ENCODE measurements around the gene SLC22A2.

SLC22A2 gene

GRCh38 chr6:160221918-160222317 is 36.7 kb downstream of the SLC22A2 start:
- no peak overlapping the region for H3K4me3 ChIP-seq (ENCODE audit: low read length in 2 of 2)
- H3K9me3 ChIP-seq (ENCODE audit: control insufficient read depth in 2 of 2, low read length in 2 of 2), result no peaks in the 10 kb centered on the region
- no peaks in the 10 kb centered on the region for H3K36me3 ChIP-seq (ENCODE audit: control insufficient read depth in 2 of 2, insufficient read depth in 2 of 2, low read length in 2 of 2)
- H3K27ac ChIP-seq (ENCODE audit: low read depth in 2 of 2, low read length in 2 of 2), result peak overlapping the region; percentile 75 to 76
- no peaks in the 10 kb centered on the region for H3K27me3 ChIP-seq (ENCODE audit: control insufficient read depth in 2 of 2, insufficient read depth in 2 of 2, low read length in 2 of 2)
- no peak overlapping the region for H3K9ac ChIP-seq (ENCODE audit: low read depth in 1 of 2, low read length in 2 of 2)
- H3K4me1 ChIP-seq (ENCODE audit: control insufficient read depth in 2 of 2, insufficient read depth in 2 of 2, low read length in 2 of 2), result peaks cover 3 to 22% of the 10 kb centered on the region in 2 donors

GRCh38 chr6:160221423-160221822 is 37.2 kb downstream of the SLC22A2 start:
- Histone ChIP-seq H3K27ac (ENCODE audit: low read depth in 2 of 2, low read length in 2 of 2) (peak overlapping the region; percentile 75 to 76), H3K9ac (ENCODE audit: low read depth in 1 of 2, low read length in 2 of 2) (no peak overlapping the region), H3K9me3 (ENCODE audit: control insufficient read depth in 2 of 2, low read length in 2 of 2) (no peaks in the 10 kb centered on the region), H3K36me3 (ENCODE audit: control insufficient read depth in 2 of 2, insufficient read depth in 2 of 2, low read length in 2 of 2) (no peaks in the 10 kb centered on the region), H3K27me3 (ENCODE audit: control insufficient read depth in 2 of 2, insufficient read depth in 2 of 2, low read length in 2 of 2) (no peaks in the 10 kb centered on the region), H3K4me1 (ENCODE audit: control insufficient read depth in 2 of 2, insufficient read depth in 2 of 2, low read length in 2 of 2) (peaks cover 3 to 22% of the 10 kb centered on the region in 2 donors), H3K4me3 (ENCODE audit: low read length in 2 of 2) (no peak overlapping the region)

GRCh38 chr6:160218810-160219209 is 39.8 kb downstream of the SLC22A2 start:
- no peak overlapping the region for H3K27ac ChIP-seq (ENCODE audit: low read depth in 2 of 2, low read length in 2 of 2)
- peaks cover 3 to 22% of the 10 kb centered on the region in 2 donors for H3K4me1 ChIP-seq (ENCODE audit: control insufficient read depth in 2 of 2, insufficient read depth in 2 of 2, low read length in 2 of 2)
- H3K36me3 ChIP-seq (ENCODE audit: control insufficient read depth in 2 of 2, insufficient read depth in 2 of 2, low read length in 2 of 2), result no peaks in the 10 kb centered on the region
- no peak overlapping the region for H3K9ac ChIP-seq (ENCODE audit: low read depth in 1 of 2, low read length in 2 of 2)
- no peak overlapping the region for H3K4me3 ChIP-seq (ENCODE audit: low read length in 2 of 2)
- no peaks in the 10 kb centered on the region for H3K9me3 ChIP-seq (ENCODE audit: control insufficient read depth in 2 of 2, low read length in 2 of 2)
- H3K27me3 ChIP-seq (ENCODE audit: control insufficient read depth in 2 of 2, insufficient read depth in 2 of 2, low read length in 2 of 2), result no peaks in the 10 kb centered on the region

- Histone ChIP-seq H3K9me3 (ENCODE audit: control insufficient read depth in 2 of 2, low read length in 2 of 2) (no peaks in the 10 kb centered on the region), H3K4me3 (ENCODE audit: low read length in 2 of 2) (no peak overlapping the region), H3K4me1 (ENCODE audit: control insufficient read depth in 2 of 2, insufficient read depth in 2 of 2, low read length in 2 of 2) (peaks cover 3 to 22% of the 10 kb centered on the region in 2 donors), H3K27me3 (ENCODE audit: control insufficient read depth in 2 of 2, insufficient read depth in 2 of 2, low read length in 2 of 2) (no peaks in the 10 kb centered on the region), H3K27ac (ENCODE audit: low read depth in 2 of 2, low read length in 2 of 2) (no peak overlapping the region), H3K36me3 (ENCODE audit: control insufficient read depth in 2 of 2, insufficient read depth in 2 of 2, low read length in 2 of 2) (no peaks in the 10 kb centered on the region), H3K9ac (ENCODE audit: low read depth in 1 of 2, low read length in 2 of 2) (no peak overlapping the region)
These were observed 40.8 kb downstream of the SLC22A2 start for GRCh38 chr6:160217863-160218262.

GRCh38 chr6:160217073-160217472 is 41.5 kb downstream of the SLC22A2 start:
- Histone ChIP-seq H3K9ac (ENCODE audit: low read depth in 1 of 2, low read length in 2 of 2) (no peak overlapping the region), H3K4me1 (ENCODE audit: control insufficient read depth in 2 of 2, insufficient read depth in 2 of 2, low read length in 2 of 2) (peaks cover 0 to 15% of the 10 kb centered on the region in 2 donors), H3K4me3 (ENCODE audit: low read length in 2 of 2) (no peak overlapping the region), H3K27me3 (ENCODE audit: control insufficient read depth in 2 of 2, insufficient read depth in 2 of 2, low read length in 2 of 2) (no peaks in the 10 kb centered on the region), H3K36me3 (ENCODE audit: control insufficient read depth in 2 of 2, insufficient read depth in 2 of 2, low read length in 2 of 2) (no peaks in the 10 kb centered on the region), H3K27ac (ENCODE audit: low read depth in 2 of 2, low read length in 2 of 2) (no peak overlapping the region), H3K9me3 (ENCODE audit: control insufficient read depth in 2 of 2, low read length in 2 of 2) (no peaks in the 10 kb centered on the region)

GRCh38 chr6:160215232-160215631 is 43.4 kb downstream of the SLC22A2 start:
- H3K36me3 ChIP-seq (ENCODE audit: control insufficient read depth in 2 of 2, insufficient read depth in 2 of 2, low read length in 2 of 2), result no peaks in the 10 kb centered on the region
- no peak overlapping the region for H3K9ac ChIP-seq (ENCODE audit: low read depth in 1 of 2, low read length in 2 of 2)
- no peaks in the 10 kb centered on the region for H3K27me3 ChIP-seq (ENCODE audit: control insufficient read depth in 2 of 2, insufficient read depth in 2 of 2, low read length in 2 of 2)
- H3K4me1 ChIP-seq (ENCODE audit: control insufficient read depth in 2 of 2, insufficient read depth in 2 of 2, low read length in 2 of 2), result peaks cover 0 to 4% of the 10 kb centered on the region in 2 donors
- no peak overlapping the region for H3K27ac ChIP-seq (ENCODE audit: low read depth in 2 of 2, low read length in 2 of 2)
- no peaks in the 10 kb centered on the region for H3K9me3 ChIP-seq (ENCODE audit: control insufficient read depth in 2 of 2, low read length in 2 of 2)
- no peak overlapping the region for H3K4me3 ChIP-seq (ENCODE audit: low read length in 2 of 2)

GRCh38 chr6:160207618-160208017 is 51.0 kb downstream of the SLC22A2 start:
- no peaks in the 10 kb centered on the region for H3K36me3 ChIP-seq (ENCODE audit: control insufficient read depth in 2 of 2, insufficient read depth in 2 of 2, low read length in 2 of 2)
- H3K9me3 ChIP-seq (ENCODE audit: control insufficient read depth in 2 of 2, low read length in 2 of 2), result no peaks in the 10 kb centered on the region
- H3K9ac ChIP-seq (ENCODE audit: low read depth in 1 of 2, low read length in 2 of 2), result no peak overlapping the region
- H3K27ac ChIP-seq (ENCODE audit: low read depth in 2 of 2, low read length in 2 of 2), result no peak overlapping the region
- H3K4me1 ChIP-seq (ENCODE audit: control insufficient read depth in 2 of 2, insufficient read depth in 2 of 2, low read length in 2 of 2), result peaks cover 0 to 12% of the 10 kb centered on the region in 2 donors
- no peaks in the 10 kb centered on the region for H3K27me3 ChIP-seq (ENCODE audit: control insufficient read depth in 2 of 2, insufficient read depth in 2 of 2, low read length in 2 of 2)
- H3K4me3 ChIP-seq (ENCODE audit: low read length in 2 of 2), result no peak overlapping the region

- H3K4me1 ChIP-seq (ENCODE audit: control insufficient read depth in 2 of 2, insufficient read depth in 2 of 2, low read length in 2 of 2), result peaks cover 0 to 12% of the 10 kb centered on the region in 2 donors
- H3K9ac ChIP-seq (ENCODE audit: low read depth in 1 of 2, low read length in 2 of 2), result no peak overlapping the region
- no peak overlapping the region for H3K27ac ChIP-seq (ENCODE audit: low read depth in 2 of 2, low read length in 2 of 2)
- H3K36me3 ChIP-seq (ENCODE audit: control insufficient read depth in 2 of 2, insufficient read depth in 2 of 2, low read length in 2 of 2), result no peaks in the 10 kb centered on the region
- no peaks in the 10 kb centered on the region for H3K27me3 ChIP-seq (ENCODE audit: control insufficient read depth in 2 of 2, insufficient read depth in 2 of 2, low read length in 2 of 2)
- H3K4me3 ChIP-seq (ENCODE audit: low read length in 2 of 2), result no peak overlapping the region
- H3K9me3 ChIP-seq (ENCODE audit: control insufficient read depth in 2 of 2, low read length in 2 of 2), result no peaks in the 10 kb centered on the region
These were observed 53.9 kb downstream of the SLC22A2 start for GRCh38 chr6:160204710-160205109.

- Histone ChIP-seq H3K9ac (ENCODE audit: low read depth in 1 of 2, low read length in 2 of 2) (no peak overlapping the region), H3K4me1 (ENCODE audit: control insufficient read depth in 2 of 2, insufficient read depth in 2 of 2, low read length in 2 of 2) (peaks cover 2 to 16% of the 10 kb centered on the region in 2 donors), H3K36me3 (ENCODE audit: control insufficient read depth in 2 of 2, insufficient read depth in 2 of 2, low read length in 2 of 2) (no peaks in the 10 kb centered on the region), H3K27me3 (ENCODE audit: control insufficient read depth in 2 of 2, insufficient read depth in 2 of 2, low read length in 2 of 2) (no peaks in the 10 kb centered on the region), H3K27ac (ENCODE audit: low read depth in 2 of 2, low read length in 2 of 2) (peak overlapping the region in 1 of 2 donors; percentile 38), H3K4me3 (ENCODE audit: low read length in 2 of 2) (no peak overlapping the region), H3K9me3 (ENCODE audit: control insufficient read depth in 2 of 2, low read length in 2 of 2) (no peaks in the 10 kb centered on the region)
These were observed 54.7 kb downstream of the SLC22A2 start for GRCh38 chr6:160203953-160204352.

- no peaks in the 10 kb centered on the region for H3K9me3 ChIP-seq (ENCODE audit: control insufficient read depth in 2 of 2, low read length in 2 of 2)
- H3K9ac ChIP-seq (ENCODE audit: low read depth in 1 of 2, low read length in 2 of 2), result no peak overlapping the region
- no peak overlapping the region for H3K4me3 ChIP-seq (ENCODE audit: low read length in 2 of 2)
- peak overlapping the region; percentile 9 to 45 for H3K27ac ChIP-seq (ENCODE audit: low read depth in 2 of 2, low read length in 2 of 2)
- H3K4me1 ChIP-seq (ENCODE audit: control insufficient read depth in 2 of 2, insufficient read depth in 2 of 2, low read length in 2 of 2), result peaks cover 4 to 16% of the 10 kb centered on the region in 2 donors
- H3K36me3 ChIP-seq (ENCODE audit: control insufficient read depth in 2 of 2, insufficient read depth in 2 of 2, low read length in 2 of 2), result no peaks in the 10 kb centered on the region
- H3K27me3 ChIP-seq (ENCODE audit: control insufficient read depth in 2 of 2, insufficient read depth in 2 of 2, low read length in 2 of 2), result no peaks in the 10 kb centered on the region
These were observed 55.1 kb downstream of the SLC22A2 start for GRCh38 chr6:160203522-160203921.

- H3K4me3 ChIP-seq (ENCODE audit: low read length in 2 of 2), result no peak overlapping the region
- H3K4me1 ChIP-seq (ENCODE audit: control insufficient read depth in 2 of 2, insufficient read depth in 2 of 2, low read length in 2 of 2), result peaks cover 4 to 18% of the 10 kb centered on the region in 2 donors
- peak overlapping the region; percentile 9 to 45 for H3K27ac ChIP-seq (ENCODE audit: low read depth in 2 of 2, low read length in 2 of 2)
- H3K27me3 ChIP-seq (ENCODE audit: control insufficient read depth in 2 of 2, insufficient read depth in 2 of 2, low read length in 2 of 2), result no peaks in the 10 kb centered on the region
- H3K9me3 ChIP-seq (ENCODE audit: control insufficient read depth in 2 of 2, low read length in 2 of 2), result no peaks in the 10 kb centered on the region
- H3K9ac ChIP-seq (ENCODE audit: low read depth in 1 of 2, low read length in 2 of 2), result no peak overlapping the region
- no peaks in the 10 kb centered on the region for H3K36me3 ChIP-seq (ENCODE audit: control insufficient read depth in 2 of 2, insufficient read depth in 2 of 2, low read length in 2 of 2)
These were observed 55.5 kb downstream of the SLC22A2 start for GRCh38 chr6:160203076-160203475.

All from mucosa of rectum (tissue), 2 donors.